OCI-LY7 (cell line): ENCODE results near the gene PTPRM. TPM values are rescaled to one million over a fixed set of nuclear protein-coding genes. Genes with fewer than 3 reads are reported as not detected.

Source experiments
- BruUV-seq: library from RNA; stranded (reverse); fragments of 400-500 nt; replicated peaks from 2 replicates; lab custom pipeline; 2021; lab: Mats Ljungman, UMichigan
- CTCF ChIA-PET: fragments of 300-600 bp; sonication (Branson Sonifier 250); formaldehyde crosslinking; loops from one replicate; lab custom pipeline; 2022; ENCODE audit warnings: antibody characterized with exemption; ENCODE audit not compliant: unreplicated experiment; lab: Charles Lee
- POLR2A ChIA-PET: fragments of 300-600 bp; sonication (Branson Sonifier 250); formaldehyde crosslinking; loops from one replicate; lab custom pipeline; 2022; ENCODE audit warnings: antibody characterized with exemption; lab: Charles Lee
- DNase-seq: peaks from one replicate; pipeline ENCODE4 v3.0.0-alpha.2; 2015; ENCODE audit warnings: low spot score
- H2AFZ ChIP-seq: fragments of 200-600 bp; sonication (generic), shearing (Covaris generic); 2 replicates; pipeline ENCODE4 v1.6.1; 2014; ENCODE audit warnings: mild to moderate bottlenecking, antibody characterized with exemption, low read length, moderate library complexity
- H3K27ac ChIP-seq: fragments of 200-600 bp; sonication (generic); 2 replicates; pipeline ENCODE4 v1.5.1; 2014; ENCODE audit warnings: mixed run types, low read depth, mild to moderate bottlenecking, moderate library complexity, low read length, inconsistent platforms; ENCODE audit not compliant: poor library complexity, severe bottlenecking
- H3K36me3 ChIP-seq: fragments of 200-600 bp; sonication (generic); 2 replicates; pipeline ENCODE4 v1.6.1; 2014; ENCODE audit warnings: mild to moderate bottlenecking, antibody characterized with exemption, low read length, moderate library complexity, mixed read lengths; ENCODE audit not compliant: insufficient read depth
- H3K4me1 ChIP-seq: fragments of 200-600 bp; sonication (generic); 2 replicates; pipeline ENCODE4 v1.5.1; 2014; ENCODE audit warnings: mild to moderate bottlenecking, low read length; ENCODE audit not compliant: insufficient read depth, poor library complexity, severe bottlenecking
- H3K4me2 ChIP-seq: fragments of 200-600 bp; sonication (generic); 2 replicates; pipeline ENCODE4 v1.6.1; 2014; ENCODE audit warnings: mild to moderate bottlenecking, low read length
- H3K4me3 ChIP-seq: fragments of 200-600 bp; sonication (generic); 2 replicates; pipeline ENCODE4 v1.5.1; 2014; ENCODE audit warnings: mild to moderate bottlenecking, low read depth, low read length; ENCODE audit not compliant: poor library complexity, severe bottlenecking
- H3K79me2 ChIP-seq: fragments of 200-600 bp; sonication (generic); 2 replicates; pipeline ENCODE4 v1.6.1; 2016; ENCODE audit warnings: low read depth, mild to moderate bottlenecking, low read length, moderate library complexity, mixed read lengths; ENCODE audit not compliant: insufficient read depth
- H3K9me2 ChIP-seq: fragments of 200-600 bp; sonication (generic); 2 replicates; pipeline ENCODE4 v1.6.1; 2016; ENCODE audit warnings: mild to moderate bottlenecking, low read length, mixed read lengths; ENCODE audit not compliant: insufficient read depth
- H3K9me3 ChIP-seq: fragments of 200-600 bp; sonication (generic); 2 replicates; pipeline ENCODE4 v1.6.1; 2014; ENCODE audit warnings: mild to moderate bottlenecking, mixed run types, low read length, mixed read lengths
- H4K20me1 ChIP-seq: fragments of 200-600 bp; sonication (generic); 2 replicates; pipeline ENCODE4 v1.6.1; 2014; ENCODE audit warnings: mild to moderate bottlenecking, antibody characterized with exemption, low read length, moderate library complexity, mixed read lengths; ENCODE audit not compliant: insufficient read depth
- CTCF ChIP-seq: fragments of 200-600 bp; sonication (generic); conservative IDR thresholded peaks from 2 replicates; pipeline ENCODE4 v1.5.1; 2014; ENCODE audit warnings: mild to moderate bottlenecking, antibody characterized with exemption, low read length, moderate library complexity, mixed read lengths
- EZH2phosphoT487 ChIP-seq: fragments of 200-600 bp; sonication (generic); IDR thresholded peaks from 2 replicates; pipeline ENCODE4 v1.6.1; 2018; ENCODE audit warnings: low read depth, borderline replicate concordance, mild to moderate bottlenecking, mixed run types, antibody characterized with exemption, low read length, moderate library complexity, mixed read lengths
- intact Hi-C: fragments of 100-400 bp; cut with micrococcal nuclease; formaldehyde crosslinking; loops from one replicate; pipeline ENCODE4 v1.10.0; 2022; ENCODE audit not compliant: unreplicated experiment
- total RNA-seq, 2 experiments: library from RNA; depleted of rRNA in 1 of 2; stranded (reverse); fragments of >200 nt in 1 of 2; shearing (Covaris generic) in 1 of 2; gene quantifications; 2 replicates each; pipeline ENCODE4 v1.2.3, GENCODE V29; 2014 to 2022

Gene PTPRM
- total RNA-seq, 2 experiments from 2014 or later, result not detected

- ChIA-PET POLR2A (no interaction called here), CTCF (interaction anchor here (0.6 kb wide), 1 partner anchor 51 kb away, joined by 3 read pairs; no protein-coding TSS in a partner anchor)
- Histone ChIP-seq H3K36me3 (no peaks in the 10 kb centered on the region), H4K20me1 (no peaks in the 10 kb centered on the region), H3K4me1 (no peaks in the 10 kb centered on the region), H2AFZ (no peak overlapping the region), H3K9me2 (no peaks in the 10 kb centered on the region), H3K4me2 (no peak overlapping the region), H3K27ac (no peak overlapping the region), H3K4me3 (no peak overlapping the region), H3K79me2 (no peaks in the 10 kb centered on the region), H3K9me3 (no peaks in the 10 kb centered on the region)
- DNase-seq, result no peak
- BruUV-seq, result no TSS peak
- TF ChIP-seq CTCF, result no peak
- no peak for TF ChIP-seq EZH2phosphoT487
- intact Hi-C loops, result no loop called here
These were observed 855.3 kb downstream of the PTPRM start for GRCh38 chr18:8422391-8422790.

- Histone ChIP-seq H3K79me2 (no peaks in the 10 kb centered on the region), H3K4me1 (no peaks in the 10 kb centered on the region), H3K27ac (no peak overlapping the region), H4K20me1 (no peaks in the 10 kb centered on the region), H2AFZ (no peak overlapping the region), H3K4me2 (no peak overlapping the region), H3K9me3 (no peaks in the 10 kb centered on the region), H3K36me3 (no peaks in the 10 kb centered on the region), H3K4me3 (no peak overlapping the region), H3K9me2 (no peaks in the 10 kb centered on the region)
- intact Hi-C loops, result no loop called here
- ChIA-PET POLR2A (interaction anchor here (0.6 kb wide), 1 partner anchor 282 kb away, joined by 3 read pairs; no protein-coding TSS in a partner anchor), CTCF (interaction anchor here (0.5 kb wide), 1 partner anchor 166 kb away, joined by 3 read pairs; no protein-coding TSS in a partner anchor)
- BruUV-seq, result no TSS peak
- no peak for TF ChIP-seq EZH2phosphoT487
- no peak for DNase-seq
These were observed 856.0 kb downstream of the PTPRM start for GRCh38 chr18:8423051-8423557.

- intact Hi-C loops, result no loop called here
- Histone ChIP-seq H3K4me3 (no peak overlapping the region), H2AFZ (no peak overlapping the region), H3K4me2 (no peak overlapping the region), H3K9me3 (no peaks in the 10 kb centered on the region), H3K9me2 (no peaks in the 10 kb centered on the region), H3K36me3 (no peaks in the 10 kb centered on the region), H3K79me2 (no peaks in the 10 kb centered on the region), H3K4me1 (no peaks in the 10 kb centered on the region), H3K27ac (no peak overlapping the region), H4K20me1 (no peaks in the 10 kb centered on the region)
- DNase-seq, result no peak
- TF ChIP-seq CTCF (no peak), EZH2phosphoT487 (no peak)
- BruUV-seq, result no TSS peak
- ChIA-PET POLR2A (no interaction called here), CTCF (no interaction called here)
These were observed 857.4 kb downstream of the PTPRM start for GRCh38 chr18:8424481-8424880.
